GM21786 (cell line): ENCODE data around the gene TMEM145.
"Not testable (repeated sequence)": the region's sequence is repeated elsewhere in the genome, so short reads cannot be mapped to it uniquely, and the experiment has no call there.

Experiments used
- ATAC-seq: cut with Tn5 transposase; IDR thresholded peaks from one replicate; pipeline ENCODE4 v1.9.1; 2021; ENCODE audit not compliant: unreplicated experiment

Gene TMEM145

DNA sequence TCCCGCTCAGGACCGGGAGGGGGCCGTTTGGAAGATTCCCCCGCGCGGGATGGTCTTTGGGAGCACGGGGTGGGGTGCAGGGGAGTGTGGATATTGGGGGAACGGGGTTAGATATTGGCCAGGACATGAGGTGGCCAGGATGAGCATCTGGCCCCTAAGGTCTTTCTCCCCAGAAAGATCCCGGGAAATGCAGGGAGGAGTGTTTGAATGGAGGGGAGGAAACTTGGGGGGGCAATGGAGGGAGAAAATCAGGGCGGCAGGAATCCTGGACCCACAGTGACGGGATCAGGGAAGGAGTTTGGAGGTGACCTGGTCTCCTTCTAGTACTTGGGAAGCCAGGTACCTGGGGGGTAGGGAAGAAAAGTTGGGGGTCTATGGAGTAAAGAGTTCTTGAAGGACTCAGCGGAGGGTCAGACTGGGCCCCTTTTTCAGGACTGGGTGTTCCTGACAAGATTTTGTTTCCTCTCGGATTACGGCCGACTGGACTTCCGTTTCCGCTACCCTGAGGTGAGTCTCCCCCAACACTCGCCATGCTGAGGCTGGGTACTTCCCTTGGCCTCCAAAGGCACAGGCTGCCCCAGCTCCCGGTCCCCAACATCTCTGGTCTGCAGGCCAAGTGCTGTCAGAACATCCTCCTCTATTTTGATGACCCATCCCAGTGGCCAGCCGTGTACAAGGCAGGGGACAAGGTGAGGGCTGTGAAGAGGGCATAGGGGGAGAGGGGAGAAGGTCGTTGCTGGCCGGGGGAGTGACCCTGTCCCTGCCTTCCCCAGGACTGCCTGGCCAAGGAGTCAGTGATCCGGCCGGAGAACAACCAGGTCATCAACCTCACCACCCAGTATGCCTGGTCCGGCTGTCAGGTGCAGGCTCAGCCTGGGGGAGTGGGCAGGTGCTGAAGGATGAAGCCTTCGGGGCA lies 989 bp downstream of the TMEM145 start:
- no peak for ATAC-seq

DNA sequence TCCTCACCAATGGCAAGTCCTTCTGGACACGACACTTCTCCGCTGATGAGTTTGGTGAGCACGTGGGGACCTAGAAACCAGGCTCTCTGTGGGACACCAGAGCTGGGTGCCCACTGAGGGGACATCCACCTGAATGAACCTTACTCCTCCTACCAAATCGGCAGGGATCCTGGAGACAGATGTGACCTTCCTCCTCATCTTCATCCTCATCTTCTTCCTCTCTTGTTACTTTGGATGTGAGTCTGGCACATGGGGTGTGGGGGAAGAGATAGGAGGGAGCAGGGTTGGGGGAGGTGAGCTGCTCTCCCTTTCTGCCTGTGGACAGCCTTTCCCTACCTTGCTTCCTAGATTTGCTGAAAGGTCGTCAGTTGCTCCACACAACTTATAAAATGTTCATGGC lies 1.9 kb downstream of the TMEM145 start:
- ATAC-seq: no peak

DNA sequence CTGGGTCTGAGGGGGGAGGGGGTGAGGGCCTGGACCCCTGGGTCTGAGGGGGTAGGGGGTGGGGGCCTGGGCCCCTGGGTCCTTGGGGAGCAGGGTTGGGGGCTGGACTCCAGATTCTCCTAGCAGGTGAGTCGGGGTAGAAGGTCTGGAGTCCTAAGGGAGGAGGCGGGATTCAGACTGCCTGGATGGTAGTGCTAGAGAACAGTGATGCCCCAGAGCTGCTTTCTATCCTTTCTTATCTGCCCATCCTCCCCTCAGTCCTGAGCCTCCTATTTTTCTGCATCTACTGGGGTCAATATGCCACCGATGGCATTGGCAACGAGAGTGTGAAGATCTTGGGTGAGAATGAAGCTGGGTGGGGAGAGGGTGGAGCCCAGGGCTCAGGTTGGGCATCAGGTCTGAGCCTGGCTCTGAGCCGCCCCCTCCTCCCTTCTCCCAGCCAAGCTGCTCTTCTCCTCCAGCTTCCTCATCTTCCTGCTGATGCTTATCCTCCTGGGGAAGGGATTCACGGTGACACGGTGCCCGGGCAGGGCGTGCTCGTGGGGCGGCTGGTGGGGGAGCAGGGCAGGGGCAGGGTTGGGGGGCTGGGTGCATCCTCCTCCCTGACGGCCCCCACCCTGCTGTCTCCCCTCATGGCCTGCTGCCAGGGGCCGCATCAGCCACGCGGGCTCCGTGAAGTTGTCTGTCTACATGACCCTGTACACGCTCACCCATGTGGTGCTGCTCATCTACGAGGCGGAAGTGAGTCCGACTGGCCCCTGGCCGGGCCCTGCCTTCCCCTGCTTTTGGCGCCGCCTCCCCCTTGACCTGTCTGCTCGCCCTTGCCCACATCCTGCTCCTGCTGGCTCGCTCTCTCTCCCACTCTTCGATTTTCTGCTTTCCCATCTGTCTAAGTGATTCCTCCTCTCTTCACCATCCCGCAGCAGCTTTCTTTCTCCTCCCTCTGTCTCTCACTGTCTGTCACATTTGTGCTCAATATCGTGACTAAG lies 3.4 kb downstream of the TMEM145 start:
- no peak for ATAC-seq

DNA sequence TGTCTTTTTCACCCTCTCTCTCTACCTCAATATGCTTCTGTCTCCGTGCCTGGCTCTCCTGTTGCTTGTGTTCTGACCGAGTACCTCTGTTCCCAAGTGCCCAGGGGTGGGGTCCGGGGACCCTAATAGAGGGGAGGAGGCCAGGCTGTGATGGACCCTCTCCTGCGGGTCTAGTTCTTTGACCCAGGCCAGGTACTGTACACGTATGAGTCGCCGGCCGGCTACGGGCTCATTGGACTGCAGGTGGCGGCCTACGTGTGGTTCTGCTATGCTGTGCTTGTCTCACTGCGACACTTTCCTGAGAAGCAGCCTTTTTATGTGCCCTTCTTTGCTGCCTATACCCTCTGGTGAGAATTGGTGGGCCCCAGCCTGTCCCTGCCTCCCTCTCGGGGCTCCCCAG lies 4.4 kb downstream of the TMEM145 start:
- no peak for ATAC-seq

DNA sequence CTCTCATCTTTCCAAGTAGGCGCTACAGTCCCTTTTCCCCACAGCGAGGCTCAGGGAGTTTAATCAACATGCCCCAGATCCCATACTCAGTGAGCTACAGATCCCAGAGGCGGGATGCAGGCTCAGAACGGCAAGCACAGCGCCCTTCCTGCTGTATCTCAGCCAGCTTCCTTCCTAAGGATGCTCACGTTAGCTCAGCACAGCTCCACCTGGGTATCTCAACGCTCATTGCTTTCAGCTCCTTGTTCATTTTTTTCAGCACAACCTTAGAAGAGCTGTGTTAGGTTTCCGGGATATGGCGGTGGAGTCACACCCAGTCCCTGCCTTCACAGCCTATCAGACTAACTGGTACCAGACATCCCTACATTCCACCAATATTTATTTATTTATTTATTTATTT lies 9.2 kb downstream of the TMEM145 start:
- ATAC-seq: no peak

DNA sequence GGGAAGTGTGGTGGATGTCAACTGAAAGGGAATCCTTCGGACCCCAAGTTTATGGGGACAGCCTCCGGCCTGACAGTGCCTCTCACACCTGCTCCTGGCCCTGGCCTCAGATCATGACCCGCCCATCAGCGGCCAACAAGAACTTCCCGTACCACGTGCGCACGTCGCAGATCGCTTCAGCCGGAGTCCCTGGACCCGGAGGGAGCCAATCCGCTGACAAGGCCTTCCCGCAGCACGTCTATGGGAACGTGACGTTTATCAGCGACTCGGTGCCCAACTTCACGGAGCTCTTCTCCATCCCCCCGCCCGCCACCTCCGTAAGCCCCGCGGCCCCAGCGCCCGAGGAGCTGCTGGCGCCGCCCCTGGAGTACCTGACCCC lies 10.4 kb downstream of the TMEM145 start:
- no peak for ATAC-seq

DNA sequence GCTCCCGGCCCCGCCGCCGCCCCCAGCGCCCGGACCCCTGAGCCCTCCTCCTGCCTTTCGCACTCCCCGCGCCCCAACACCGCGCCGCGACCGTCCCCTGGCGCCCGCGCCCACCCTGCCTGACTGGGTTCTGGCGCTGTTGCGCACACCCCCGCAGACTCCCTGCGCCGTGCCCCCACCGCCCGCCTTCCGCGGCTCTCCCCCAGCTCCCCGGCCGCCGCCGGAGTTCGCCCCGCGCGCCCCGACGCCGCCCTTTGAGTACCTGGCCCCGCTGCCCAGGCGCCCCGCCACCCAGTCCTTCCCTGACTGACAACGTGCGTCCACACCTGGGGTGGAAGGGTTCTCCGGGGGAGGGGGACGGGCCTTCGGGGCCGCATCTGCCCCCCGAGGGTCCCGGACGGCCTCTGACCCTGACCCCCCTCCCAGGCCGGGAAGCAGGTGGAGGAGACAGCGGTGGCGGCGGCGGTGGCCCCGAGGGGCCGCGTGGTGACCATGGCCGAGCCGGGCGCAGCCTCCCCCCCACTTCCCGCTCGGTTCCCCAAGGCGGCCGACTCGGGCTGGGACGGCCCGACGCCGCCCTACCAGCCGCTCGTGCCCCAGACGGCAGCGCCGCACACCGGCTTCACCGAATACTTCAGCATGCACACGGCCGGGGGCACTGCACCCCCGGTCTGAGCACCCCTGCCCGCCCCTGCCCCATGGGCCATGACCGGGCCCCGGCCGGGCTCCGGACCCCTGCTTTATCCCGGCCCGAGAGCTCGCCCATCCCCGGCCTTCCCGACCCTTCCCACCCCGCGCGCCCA lies 10.9 kb downstream of the TMEM145 start:
- no peak for ATAC-seq

DNA sequence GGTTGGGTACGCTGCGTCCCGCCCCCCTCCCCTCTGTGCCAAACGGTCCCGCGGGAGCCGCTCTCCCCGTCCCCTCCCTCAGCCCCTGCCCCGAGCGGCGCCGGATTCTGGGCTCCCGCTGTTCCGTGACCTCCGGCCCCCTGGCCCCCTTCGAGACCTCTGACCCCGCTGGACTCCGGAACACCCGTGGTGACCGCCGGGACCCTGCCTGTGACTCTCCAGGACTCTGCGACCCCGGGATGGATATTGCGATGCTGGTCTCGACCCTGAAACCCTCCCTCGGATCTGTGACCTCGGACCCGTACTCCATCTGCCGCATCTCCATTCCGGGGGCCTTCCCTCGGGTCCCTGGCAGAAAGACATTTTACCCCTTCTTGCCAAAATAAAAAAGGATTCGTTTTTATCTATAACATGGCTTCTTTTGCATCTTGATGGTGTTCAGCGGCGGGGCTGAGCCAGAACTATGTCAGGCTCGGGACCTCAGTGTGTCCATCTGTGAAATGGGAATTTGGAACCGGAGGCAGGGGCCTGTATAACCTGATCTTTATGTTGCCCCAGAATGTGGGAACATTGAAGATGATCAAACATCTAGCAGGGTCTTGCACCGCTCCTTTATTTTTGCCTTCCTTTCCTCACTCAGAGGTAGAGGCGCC lies 11.7 kb downstream of the TMEM145 start:
- no peak for ATAC-seq

DNA sequence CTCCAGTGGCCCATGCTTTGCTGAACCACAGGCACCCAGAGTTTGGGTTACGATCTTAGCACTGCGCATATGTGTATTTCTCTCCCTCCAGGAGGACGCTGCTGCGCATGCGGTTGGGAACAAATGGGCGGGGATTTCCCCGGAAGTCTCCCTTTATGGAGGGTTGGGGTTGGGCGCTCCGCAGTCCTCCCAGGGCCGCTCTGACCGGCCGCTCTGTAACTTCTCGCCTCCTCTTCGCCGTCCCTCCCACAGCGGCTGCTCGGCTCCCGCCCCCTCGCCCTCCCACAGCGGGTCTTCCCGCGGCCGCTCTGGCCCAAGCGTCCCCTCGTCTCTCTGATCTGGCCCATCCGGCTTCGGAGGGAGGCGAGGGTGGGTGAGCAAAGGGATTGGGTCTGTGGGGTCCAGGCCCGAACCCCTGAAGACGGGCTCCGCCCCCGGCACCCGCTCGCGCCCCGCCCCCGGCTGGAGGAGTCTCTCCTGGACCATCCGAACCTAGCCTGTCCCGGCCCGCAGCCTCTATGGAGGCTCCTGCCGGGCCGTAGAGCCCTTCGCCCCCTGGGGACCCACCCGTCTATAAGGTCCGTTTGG lies 12.3 kb downstream of the TMEM145 start, which contains the start of gene MEGF8:
MEGF8 (plus strand) TSS at position 328 of the 588 bp plus-strand sequence. CDS start 609 bp downstream, outside the sequence.
- peak; percentile 88 for ATAC-seq

DNA sequence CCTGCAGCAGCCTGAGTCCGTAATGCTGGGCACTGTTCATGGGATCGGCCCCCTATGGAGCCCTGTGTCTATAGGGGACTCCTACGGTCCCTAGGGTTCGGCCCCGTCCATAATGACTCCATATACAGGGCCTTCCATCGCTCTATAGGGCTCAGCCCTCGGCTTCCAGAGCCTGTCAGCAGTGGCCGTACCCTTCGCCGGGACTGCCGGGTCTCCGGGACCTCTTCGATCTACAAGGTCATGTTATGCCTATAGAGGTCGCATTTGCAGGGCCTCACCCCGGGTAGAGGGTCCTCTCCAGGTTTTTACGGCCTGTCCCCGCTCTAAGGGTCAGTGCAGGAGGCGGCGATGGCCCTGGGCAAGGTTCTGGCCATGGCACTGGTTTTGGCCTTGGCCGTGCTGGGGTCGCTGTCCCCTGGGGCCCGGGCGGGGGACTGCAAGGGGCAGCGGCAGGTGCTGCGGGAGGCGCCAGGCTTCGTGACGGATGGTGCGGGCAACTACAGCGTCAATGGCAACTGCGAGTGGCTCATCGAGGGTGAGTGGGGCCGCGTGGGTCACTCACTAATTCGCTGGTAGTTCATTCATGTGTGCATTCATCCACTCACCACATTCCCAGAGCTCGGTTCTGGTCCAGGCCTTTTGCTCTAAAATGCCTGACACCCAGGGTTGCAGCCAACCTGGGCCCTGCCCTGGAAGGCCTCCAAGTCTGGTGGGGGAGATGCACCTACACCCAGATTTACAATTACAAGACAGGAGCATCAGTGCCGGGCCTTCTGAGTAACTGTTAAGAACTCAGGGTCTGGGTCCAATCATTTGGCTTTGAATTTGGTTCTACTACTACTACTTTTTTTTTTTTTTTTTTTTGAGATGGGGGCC lies 13.0 kb downstream of the TMEM145 start:
- ATAC-seq: no peak

DNA sequence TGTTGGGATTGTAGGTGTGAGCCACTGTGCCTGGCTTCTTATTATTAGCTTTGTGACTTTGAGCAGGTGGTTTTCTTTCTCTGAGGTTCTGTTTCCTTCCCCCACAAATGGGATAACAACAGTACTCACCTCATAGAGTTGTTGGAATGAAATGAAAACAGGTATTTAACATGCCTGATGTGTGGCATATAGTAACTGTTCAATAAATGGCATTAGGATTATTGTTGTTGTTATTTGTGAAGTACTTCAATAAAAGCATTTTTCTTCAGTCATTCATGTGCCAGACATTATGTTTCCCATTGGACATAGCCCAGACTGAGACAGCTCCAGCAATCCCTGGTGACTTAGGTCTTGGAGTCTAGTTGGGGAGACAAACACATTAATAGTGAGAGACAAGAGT lies 13.9 kb downstream of the TMEM145 start:
- no peak for ATAC-seq

DNA sequence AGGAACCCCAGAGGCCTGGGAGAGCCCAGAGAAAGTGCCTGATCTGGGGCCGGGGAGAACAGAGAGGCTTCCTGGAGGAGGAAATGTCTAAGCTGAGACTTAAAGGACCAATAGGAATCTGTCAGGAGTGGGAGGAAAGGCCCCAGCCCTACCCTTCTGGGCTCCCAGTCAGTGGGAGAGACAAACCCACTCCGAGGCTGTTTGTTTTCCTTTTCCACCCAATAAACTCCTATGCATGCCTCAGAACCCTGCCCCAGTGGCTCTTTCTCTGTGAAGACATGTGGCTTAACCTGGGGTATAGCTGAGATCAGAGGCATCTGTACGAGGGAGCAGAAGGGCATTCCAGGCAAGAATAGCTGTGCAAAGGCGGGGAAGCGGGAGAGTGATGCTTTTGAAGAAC lies 14.3 kb downstream of the TMEM145 start:
- ATAC-seq: no peak

DNA sequence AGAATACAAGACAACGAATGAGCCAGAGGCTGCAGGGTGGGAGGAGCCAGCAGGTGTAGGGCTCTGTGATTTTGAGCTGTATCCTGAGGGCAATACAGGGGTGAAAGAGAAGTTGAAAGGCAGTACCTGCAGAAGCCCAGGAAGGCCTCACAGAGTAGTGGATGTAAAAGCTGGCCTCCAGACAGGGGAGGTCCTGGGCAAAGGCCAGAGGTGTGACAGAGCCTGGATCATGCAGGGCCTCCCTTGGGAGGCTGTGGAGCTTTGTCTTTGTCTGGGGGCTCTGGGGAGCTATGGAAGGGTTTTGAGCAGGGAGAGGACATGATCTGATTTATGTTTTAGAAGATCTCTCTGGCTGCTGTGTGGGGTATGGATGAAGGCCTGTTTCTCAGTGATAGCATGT lies 15.0 kb downstream of the TMEM145 start:
- no peak for ATAC-seq

DNA sequence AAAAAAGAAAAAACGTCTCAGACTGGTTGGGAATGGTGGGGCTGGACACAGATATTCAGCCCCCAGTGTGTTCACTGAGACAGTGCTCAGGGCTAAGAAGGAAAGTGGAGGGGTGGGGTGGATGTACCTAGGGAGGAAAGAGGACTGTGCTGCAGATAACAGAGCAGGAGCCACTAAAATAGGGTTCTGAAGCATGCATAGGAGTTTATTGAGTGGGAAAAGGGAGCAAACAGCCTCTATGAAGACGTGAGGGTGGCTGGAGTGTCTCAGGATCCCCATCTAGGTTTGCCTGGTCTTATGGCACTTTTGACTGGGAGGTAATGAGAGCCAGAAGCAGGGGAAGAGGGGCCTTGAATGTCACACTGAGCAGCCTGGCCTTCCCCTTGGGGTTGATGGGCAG lies 15.7 kb downstream of the TMEM145 start:
- no peak for ATAC-seq

DNA sequence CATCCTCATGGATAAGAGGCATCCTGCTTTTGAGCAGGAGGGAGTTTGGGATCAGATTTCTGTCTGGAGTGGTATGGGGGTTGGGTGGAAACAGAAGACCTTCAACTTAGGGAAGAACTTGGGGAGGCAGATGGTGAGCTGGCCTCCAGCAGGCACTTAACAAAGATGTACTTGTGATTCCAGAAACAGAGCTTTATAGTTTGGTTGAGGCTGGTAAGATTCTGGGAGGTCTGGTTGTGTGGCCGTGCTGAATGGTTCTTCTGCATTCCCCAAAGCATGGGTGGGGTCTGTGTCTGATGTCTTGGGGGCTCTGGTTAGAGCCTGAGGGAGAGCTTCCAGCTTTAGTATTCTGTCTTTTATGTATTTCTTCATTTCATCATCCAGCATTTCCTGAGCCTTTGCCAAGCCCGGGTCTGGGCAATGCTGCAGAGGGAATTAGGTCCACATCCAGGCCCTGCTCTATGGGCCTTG lies 17.2 kb downstream of the TMEM145 start:
- no peak for ATAC-seq

DNA sequence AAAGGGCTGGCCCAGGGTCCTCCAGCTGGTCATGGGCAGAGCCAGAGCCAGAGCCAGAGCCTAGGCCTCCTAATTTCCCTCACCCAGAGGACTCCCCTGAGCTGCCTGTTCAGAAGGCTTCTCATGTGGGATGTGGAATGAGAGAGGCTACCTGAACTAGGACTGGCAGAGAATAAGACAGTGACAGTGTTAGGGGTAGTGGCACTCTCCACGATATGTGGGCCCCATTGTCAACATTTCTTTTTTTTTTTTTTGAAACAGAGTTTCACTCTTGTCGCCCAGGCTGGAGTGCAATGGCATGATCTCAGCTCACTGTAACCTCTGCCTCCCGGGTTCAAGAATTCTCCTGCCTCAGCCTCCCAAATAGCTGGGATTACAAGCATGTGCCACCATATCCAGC lies 18.2 kb downstream of the TMEM145 start:
- ATAC-seq: not testable (repeated sequence)

DNA sequence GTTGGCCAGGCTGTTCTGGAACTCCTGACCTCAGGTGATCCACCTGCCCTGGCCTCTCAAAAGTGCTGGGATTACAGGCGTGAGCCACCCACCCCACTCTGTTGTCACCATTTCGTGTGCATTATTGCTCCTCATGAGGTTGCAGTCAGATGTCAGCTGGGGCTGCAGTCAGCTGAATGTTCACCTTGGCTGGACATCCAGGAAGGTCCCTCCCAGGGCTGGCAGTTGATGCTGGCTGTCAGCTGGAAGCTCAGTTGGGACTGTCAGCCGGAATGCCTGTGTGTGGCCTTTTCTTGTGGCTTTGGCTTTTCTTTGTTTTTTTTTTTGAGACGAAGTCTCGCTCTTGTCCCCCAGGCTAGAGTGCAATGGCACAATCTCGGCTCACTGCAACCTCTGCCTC lies 18.9 kb downstream of the TMEM145 start:
- no peak for ATAC-seq

DNA sequence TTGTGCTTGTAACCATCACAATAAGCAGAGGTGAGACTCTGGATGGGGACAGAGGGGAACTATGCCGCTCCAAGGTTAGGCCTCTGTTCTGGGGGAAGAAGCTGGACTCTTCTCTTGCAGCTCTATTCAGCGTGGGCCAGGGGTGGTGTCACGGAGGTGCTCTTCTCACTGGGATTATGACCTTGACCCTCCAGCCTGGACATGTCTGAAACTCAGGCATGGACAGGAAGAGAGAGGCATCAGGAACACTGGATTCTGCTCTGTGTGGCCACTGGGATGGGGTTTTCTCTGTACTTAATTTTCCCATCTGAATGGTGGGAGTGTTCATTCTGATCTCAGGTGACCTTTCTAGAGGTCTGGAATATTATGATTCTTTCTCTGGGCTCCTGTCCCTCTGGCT lies 19.9 kb downstream of the TMEM145 start:
- ATAC-seq: no peak
